ENCODE measurements around the gene SERAC1.

DNA sequence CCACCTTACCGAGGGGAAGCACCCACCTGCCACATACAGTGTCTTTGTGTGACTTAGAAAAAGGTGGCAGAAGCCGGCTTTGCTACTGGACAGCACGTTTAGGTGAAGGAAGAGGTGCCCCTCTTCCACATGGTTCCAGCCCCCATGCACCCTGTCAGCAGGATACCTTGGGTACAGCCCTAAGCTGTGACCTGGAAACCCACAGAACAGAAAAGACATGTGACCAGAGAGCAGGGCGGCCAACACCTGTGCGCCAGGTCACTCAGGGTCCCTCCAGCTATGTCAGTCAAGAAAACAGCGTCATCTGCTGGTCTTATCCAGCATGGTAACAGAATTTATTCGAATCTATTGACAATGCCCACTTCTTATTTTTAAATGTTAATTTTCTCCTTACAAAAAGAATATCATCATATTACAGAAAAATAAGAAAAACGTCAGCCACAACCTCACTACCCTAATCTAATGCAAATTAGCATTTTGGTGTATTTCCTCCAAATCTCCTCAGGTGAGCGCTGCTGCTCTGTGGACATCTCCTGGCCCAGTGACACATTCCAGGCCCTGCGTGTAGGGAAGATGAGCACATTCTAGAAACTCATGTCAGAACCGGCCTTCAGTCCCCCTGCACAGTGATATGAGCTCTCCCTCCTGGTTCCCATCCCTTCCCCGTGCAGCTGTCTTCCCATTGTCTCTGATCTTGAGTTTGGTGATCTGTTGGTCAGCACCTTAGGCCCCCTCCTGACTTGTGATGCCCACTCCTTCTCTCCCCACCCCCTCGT, 37.3 kb upstream of the SERAC1 start:
- TF ChIP-seq POLR2A (IDR thresholded peaks at IDR 0.05; ENCODE audit: low read depth) = no peak
- TF ChIP-seq CTCF (IDR thresholded peaks at IDR 0.05) = peak in 2 of 3 experiments; percentile 9 to 16
- TF ChIP-seq EP300 (IDR thresholded peaks at IDR 0.05) = no peak
- TF ChIP-seq POLR2AphosphoS5 (IDR thresholded peaks at IDR 0.05) = no peak

Data from esophagus muscularis mucosa (tissue), 4 donors.